Measurements from ENCODE around the gene GPSM3. TPM values are rescaled to one million over a fixed set of nuclear protein-coding genes. Genes with fewer than 3 reads are reported as not detected.
"Not testable (repeated sequence)": the region's sequence is repeated elsewhere in the genome, so short reads cannot be mapped to it uniquely, and the experiment has no call there.

GPSM3 gene
- total and polyA plus RNA-seq, 11 donors = 1.6 to 41.0 (median 3.8) TPM

DNA sequence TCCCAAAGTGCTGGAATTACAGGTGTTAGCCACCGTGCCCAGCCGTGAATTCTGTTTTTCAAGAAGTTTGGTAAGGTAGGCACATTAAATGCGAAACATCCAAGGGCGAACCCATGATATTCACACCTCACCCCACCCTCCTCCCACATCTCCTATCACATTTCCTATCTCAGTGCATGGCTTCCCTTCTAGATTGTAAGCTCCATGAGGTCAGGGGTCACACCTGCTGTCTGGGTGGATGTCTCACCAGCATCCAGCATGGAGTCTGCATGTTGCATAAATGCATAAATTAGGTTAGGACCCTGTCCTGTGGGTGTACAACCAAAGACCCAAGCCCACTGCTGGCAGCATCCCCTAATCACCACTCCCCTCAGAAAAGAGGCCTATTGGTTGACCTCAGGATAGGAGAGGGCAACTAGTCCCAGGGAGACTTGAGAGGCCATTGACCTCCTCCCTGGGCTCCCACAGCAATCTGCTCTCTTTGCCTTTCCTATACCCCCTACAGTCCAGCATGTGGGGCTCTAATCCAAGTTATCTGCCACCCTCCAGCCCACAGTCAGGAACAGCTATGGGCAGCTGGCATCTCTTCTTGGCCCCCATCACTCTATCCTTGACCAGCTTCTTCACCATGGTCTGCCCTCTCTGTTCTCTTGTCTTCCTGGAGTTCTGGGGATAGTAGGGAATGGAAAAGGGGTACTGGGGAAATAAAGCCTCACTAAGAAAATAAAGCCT lies 44.9 kb downstream of the GPSM3 start:
- 87 to 98% (median 94%) methylated on average over 4 of the region's 4 CpGs for WGBS, 4 donors
- no peak overlapping the region for H3K27ac ChIP-seq
- no peak for DNase-seq
- no peak for ATAC-seq
- peaks cover 0 to 5% (median 0%) of the 10 kb centered on the region in 9 donors for H3K36me3 ChIP-seq
- peaks cover 0 to 40% (median 6%) of the 10 kb centered on the region in 9 donors for H3K27me3 ChIP-seq
- no peaks in the 10 kb centered on the region for H3K9me3 ChIP-seq
- H3K4me1 ChIP-seq = peaks cover 0 to 18% (median 8%) of the 10 kb centered on the region in 12 donors
- H3K4me3 ChIP-seq = no peak overlapping the region
- no peak for TF ChIP-seq POLR2A (IDR thresholded peaks at IDR 0.05)
- TF ChIP-seq, protein P1, sequence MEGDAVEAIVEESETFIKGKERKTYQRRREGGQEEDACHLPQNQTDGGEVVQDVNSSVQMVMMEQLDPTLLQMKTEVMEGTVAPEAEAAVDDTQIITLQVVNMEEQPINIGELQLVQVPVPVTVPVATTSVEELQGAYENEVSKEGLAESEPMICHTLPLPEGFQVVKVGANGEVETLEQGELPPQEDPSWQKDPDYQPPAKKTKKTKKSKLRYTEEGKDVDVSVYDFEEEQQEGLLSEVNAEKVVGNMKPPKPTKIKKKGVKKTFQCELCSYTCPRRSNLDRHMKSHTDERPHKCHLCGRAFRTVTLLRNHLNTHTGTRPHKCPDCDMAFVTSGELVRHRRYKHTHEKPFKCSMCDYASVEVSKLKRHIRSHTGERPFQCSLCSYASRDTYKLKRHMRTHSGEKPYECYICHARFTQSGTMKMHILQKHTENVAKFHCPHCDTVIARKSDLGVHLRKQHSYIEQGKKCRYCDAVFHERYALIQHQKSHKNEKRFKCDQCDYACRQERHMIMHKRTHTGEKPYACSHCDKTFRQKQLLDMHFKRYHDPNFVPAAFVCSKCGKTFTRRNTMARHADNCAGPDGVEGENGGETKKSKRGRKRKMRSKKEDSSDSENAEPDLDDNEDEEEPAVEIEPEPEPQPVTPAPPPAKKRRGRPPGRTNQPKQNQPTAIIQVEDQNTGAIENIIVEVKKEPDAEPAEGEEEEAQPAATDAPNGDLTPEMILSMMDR (IDR thresholded peaks at IDR 0.05) = no peak
- intact Hi-C loops (cut with DNase I) = loop anchor here in 1 of 10 donors (2.0 kb wide), 1 partner anchor 15 kb away; no protein-coding TSS in a partner anchor

DNA sequence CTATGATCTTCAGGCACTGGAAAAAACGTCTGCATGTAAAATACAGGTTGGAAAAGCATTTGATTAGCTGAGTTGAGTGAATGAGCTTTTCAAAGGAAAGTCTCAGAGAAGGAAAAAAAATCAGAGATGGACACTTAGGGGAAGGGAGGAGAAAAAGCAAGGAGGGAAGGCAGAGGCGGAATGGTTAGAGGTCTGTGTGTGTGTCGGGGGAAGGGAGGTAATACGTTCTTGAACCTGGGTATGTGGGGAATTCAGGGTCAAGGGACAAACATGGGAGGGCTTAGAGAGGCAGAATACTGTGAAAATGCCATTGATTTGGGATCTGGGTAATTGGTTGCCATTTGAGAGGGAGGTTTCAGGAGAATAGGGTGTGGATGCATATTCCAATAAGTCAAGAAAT lies 45.8 kb downstream of the GPSM3 start:
- intact Hi-C loops (cut with DNase I) = loop anchor here in 1 of 10 donors (2.0 kb wide), 1 partner anchor 14 kb away; no protein-coding TSS in a partner anchor
- ATAC-seq = no peak

DNA sequence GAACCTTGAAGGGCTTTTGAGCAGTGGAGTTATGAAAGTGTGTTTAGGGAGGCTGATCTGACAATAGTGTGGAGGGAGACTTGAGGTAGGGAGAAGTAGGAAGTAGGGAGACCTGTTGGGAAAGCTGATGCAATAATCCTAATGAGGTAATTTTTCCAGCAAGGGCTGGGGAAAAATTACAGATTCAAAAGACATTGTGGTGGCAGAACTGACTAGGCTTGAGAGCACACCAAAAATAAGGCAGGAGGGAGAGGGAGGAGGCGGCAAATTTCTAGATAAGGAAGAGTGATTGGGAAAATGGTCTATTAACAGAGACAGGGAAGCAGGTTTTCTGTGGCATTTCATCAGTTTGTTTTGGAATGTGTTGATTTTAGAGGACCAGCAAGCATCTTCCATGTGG lies 46.2 kb downstream of the GPSM3 start:
- 54 to 88% (median 59%) methylated on average over 1 of the region's 1 CpG for WGBS, 4 donors
- ATAC-seq (no peak), DNase-seq (no peak)
- peaks cover 0 to 8% (median under 1%) of the 10 kb centered on the region in 12 donors for H3K4me1 ChIP-seq
- H3K4me3 ChIP-seq = no peak overlapping the region
- TF ChIP-seq POLR2A (IDR thresholded peaks at IDR 0.05) = no peak
- TF ChIP-seq, protein P1 (IDR thresholded peaks at IDR 0.05) = no peak
- H3K9me3 ChIP-seq = no peaks in the 10 kb centered on the region
- peaks cover 0 to 5% (median 0%) of the 10 kb centered on the region in 9 donors for H3K36me3 ChIP-seq
- no peak overlapping the region for H3K27ac ChIP-seq
- H3K27me3 ChIP-seq = peaks cover 0 to 34% (median 6%) of the 10 kb centered on the region in 9 donors
- intact Hi-C loops (cut with DNase I) = loop anchor here in 1 of 10 donors (2.0 kb wide), 1 partner anchor 13 kb away; no protein-coding TSS in a partner anchor

More for the DNA sequence above, 45.8 kb downstream of the GPSM3 start:
- 29 to 39% (median 35%) methylated on average over 4 of the region's 4 CpGs for WGBS, 4 donors
- Histone ChIP-seq H3K9me3 (no peaks in the 10 kb centered on the region), H3K27me3 (peaks cover 0 to 34% (median 6%) of the 10 kb centered on the region in 9 donors), H3K36me3 (peaks cover 0 to 5% (median 0%) of the 10 kb centered on the region in 9 donors), H3K4me1 (peaks cover 0 to 12% (median 1%) of the 10 kb centered on the region in 12 donors), H3K4me3 (no peak overlapping the region), H3K27ac (no peak overlapping the region)
- TF ChIP-seq POLR2A (IDR thresholded peaks at IDR 0.05) = no peak
- TF ChIP-seq, protein P1 (IDR thresholded peaks at IDR 0.05) = no peak
- no peak for DNase-seq

DNA sequence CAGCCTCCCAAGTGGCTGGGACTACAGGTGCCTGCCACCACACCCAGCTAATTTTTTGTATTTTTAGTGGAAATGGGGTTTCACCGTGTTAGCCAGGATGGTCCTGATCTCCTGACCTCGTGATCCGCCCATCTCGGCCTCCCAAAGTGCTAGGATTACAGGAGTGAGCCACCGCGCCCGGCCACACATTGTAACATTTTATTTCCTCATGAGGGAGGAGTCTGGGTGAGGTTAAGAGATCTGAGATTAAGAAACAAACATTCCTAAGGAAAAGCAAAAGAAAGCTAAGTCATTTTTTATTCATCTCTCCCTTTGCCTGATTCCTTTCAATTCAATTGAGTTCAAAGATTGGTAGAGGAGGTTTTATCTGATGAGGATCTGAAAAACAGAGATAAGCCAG lies 48.2 kb downstream of the GPSM3 start:
- H3K4me3 ChIP-seq; H3K27ac ChIP-seq; intact Hi-C loops (cut with DNase I); H3K9me3 ChIP-seq; ATAC-seq; DNase-seq; H3K4me1 ChIP-seq; H3K36me3 ChIP-seq: not testable (repeated sequence)
- 73 to 88% (median 82%) methylated on average over 7 of the region's 7 CpGs for WGBS, 4 donors
- H3K27me3 ChIP-seq = peaks cover 0 to 17% (median 6%) of the 10 kb centered on the region in 9 donors

Small RNA genes lying within 50 kb of the gene (microRNA-seq; reads per million reads assigned to microRNA genes)
- gene MIR6721 (0 to 3.7 (median 2.4) reads per million in 4 donors), gene MIR6833 (0.19 to 0.77 (median 0.40) reads per million in 4 donors)

Other genes with a start within 250 kb of the GPSM3 start
- 100 to 1,000 TPM in 1 of 9 donors, 10 to 100 TPM in 1, 1 to 10 TPM in 7; 3.0 to 151 (median 5.3) TPM for gene CFB, start 246.5 kb downstream of the GPSM3 start, total RNA-seq
- gene CFB, start 246.5 kb downstream of the GPSM3 start, polyA plus RNA-seq = 1 to 10 TPM; 3.7 to 5.4 TPM
- 10 to 100 TPM; 37.2 to 82.0 (median 46.4) TPM for gene NELFE, start 233.7 kb downstream of the GPSM3 start, total RNA-seq
- 10 to 100 TPM; 35.4 to 82.0 TPM for gene NELFE, start 233.7 kb downstream of the GPSM3 start, polyA plus RNA-seq
- 10 to 100 TPM; 24.5 to 51.8 (median 36.4) TPM for gene SKIC2, start 233.5 kb downstream of the GPSM3 start, total RNA-seq
- gene SKIC2, start 233.5 kb downstream of the GPSM3 start, polyA plus RNA-seq = 10 to 100 TPM; 29.3 to 35.1 TPM
- 10 to 100 TPM in 8 of 9 donors, 1 to 10 TPM in 1; 9.4 to 17.8 (median 12.8) TPM for gene DXO, start 220.5 kb downstream of the GPSM3 start, total RNA-seq
- 10 to 100 TPM; 11.3 to 14.3 TPM for gene DXO, start 220.5 kb downstream of the GPSM3 start, polyA plus RNA-seq
- 100 to 1,000 TPM in 3 of 9 donors, 10 to 100 TPM in 6; 51.6 to 301 (median 82.4) TPM for gene C4A, start 210.6 kb downstream of the GPSM3 start, total RNA-seq
- 10 to 100 TPM; 34.5 to 34.6 TPM for gene C4A, start 210.6 kb downstream of the GPSM3 start, polyA plus RNA-seq
- 100 to 1,000 TPM in 3 of 9 donors, 10 to 100 TPM in 6; 40.9 to 307 (median 75.7) TPM for gene C4B, start 177.8 kb downstream of the GPSM3 start, total RNA-seq
- gene C4B, start 177.8 kb downstream of the GPSM3 start, polyA plus RNA-seq = 10 to 100 TPM; 30.8 to 33.0 TPM
- gene CYP21A2, start 154.2 kb downstream of the GPSM3 start, total RNA-seq = 1 to 10 TPM in 1 of 9 donors, under 1 TPM in 6, not detected in 2; 0.14 to 3.0 (median 0.69) TPM
- gene CYP21A2, start 154.2 kb downstream of the GPSM3 start, polyA plus RNA-seq = 1 to 10 TPM in 1 of 2 donors, under 1 TPM in 1; 0.11 to 1.0 TPM
- gene TNXB, start 83.3 kb downstream of the GPSM3 start, total RNA-seq = 100 to 1,000 TPM in 3 of 9 donors, 10 to 100 TPM in 6; 17.8 to 234 (median 56.9) TPM
- 10 to 100 TPM; 23.8 to 47.9 TPM for gene TNXB, start 83.3 kb downstream of the GPSM3 start, polyA plus RNA-seq
- 10 to 100 TPM; 11.1 to 56.8 (median 28.7) TPM for gene ATF6B, start 64.4 kb downstream of the GPSM3 start, total RNA-seq
- gene ATF6B, start 64.4 kb downstream of the GPSM3 start, polyA plus RNA-seq = 10 to 100 TPM; 26.8 to 28.8 TPM
- gene FKBPL, start 62.4 kb downstream of the GPSM3 start, total RNA-seq = 1 to 10 TPM; 1.3 to 3.7 (median 2.9) TPM
- gene FKBPL, start 62.4 kb downstream of the GPSM3 start, polyA plus RNA-seq = 1 to 10 TPM; 2.9 to 9.3 TPM
- 1 to 10 TPM in 1 of 9 donors, under 1 TPM in 8; 0.28 to 1.1 (median 0.61) TPM for gene PRRT1, start 40.7 kb downstream of the GPSM3 start, total RNA-seq
- gene PRRT1, start 40.7 kb downstream of the GPSM3 start, polyA plus RNA-seq = under 1 TPM; 0.82 to 0.95 TPM
- 10 to 100 TPM; 17.1 to 34.0 (median 22.7) TPM for gene PPT2, start 38.5 kb downstream of the GPSM3 start, total RNA-seq
- 10 to 100 TPM; 13.1 to 21.6 TPM for gene PPT2, start 38.5 kb downstream of the GPSM3 start, polyA plus RNA-seq
- 10 to 100 TPM in 2 of 9 donors, 1 to 10 TPM in 7; 2.4 to 11.2 (median 6.1) TPM for gene EGFL8, start 28.0 kb downstream of the GPSM3 start, total RNA-seq
- 1 to 10 TPM; 4.3 to 8.1 TPM for gene EGFL8, start 28.0 kb downstream of the GPSM3 start, polyA plus RNA-seq
- gene AGPAT1, start 16.6 kb downstream of the GPSM3 start, total RNA-seq = 10 to 100 TPM; 45.5 to 61.7 (median 51.0) TPM
- 10 to 100 TPM; 43.5 to 79.1 TPM for gene AGPAT1, start 16.6 kb downstream of the GPSM3 start, polyA plus RNA-seq
- gene RNF5, start 14.2 kb downstream of the GPSM3 start, total RNA-seq = 100 to 1,000 TPM in 2 of 9 donors, 10 to 100 TPM in 7; 62.7 to 136 (median 84.5) TPM
- 100 to 1,000 TPM in 1 of 2 donors, 10 to 100 TPM in 1; 95.1 to 132 TPM for gene RNF5, start 14.2 kb downstream of the GPSM3 start, polyA plus RNA-seq
- 1 to 10 TPM in 6 of 9 donors, under 1 TPM in 2, not detected in 1; 0.69 to 5.7 (median 2.2) TPM for gene AGER, start 8.4 kb downstream of the GPSM3 start, total RNA-seq
- 1 to 10 TPM; 1.4 to 1.6 TPM for gene AGER, start 8.4 kb downstream of the GPSM3 start, polyA plus RNA-seq
- 10 to 100 TPM; 25.3 to 60.4 (median 39.7) TPM for gene PBX2, start 2.4 kb downstream of the GPSM3 start, total RNA-seq
- gene PBX2, start 2.4 kb downstream of the GPSM3 start, polyA plus RNA-seq = 10 to 100 TPM; 35.7 to 42.1 TPM
- gene NOTCH4, start 31.4 kb upstream of the GPSM3 start, total RNA-seq = 10 to 100 TPM; 15.8 to 55.5 (median 24.6) TPM
- gene NOTCH4, start 31.4 kb upstream of the GPSM3 start, polyA plus RNA-seq = 10 to 100 TPM; 32.8 to 42.2 TPM
- not detected for gene TSBP1, start 179.3 kb upstream of the GPSM3 start, total RNA-seq
- not detected for gene TSBP1, start 179.3 kb upstream of the GPSM3 start, polyA plus RNA-seq
- not detected for gene BTNL2, start 214.5 kb upstream of the GPSM3 start, total RNA-seq
- gene BTNL2, start 214.5 kb upstream of the GPSM3 start, polyA plus RNA-seq = not detected
- 1,000 to 10,000 TPM in 1 of 9 donors, 100 to 1,000 TPM in 2, 10 to 100 TPM in 6; 20.0 to 1,108 (median 87.0) TPM for gene HLA-DRA, start 247.2 kb upstream of the GPSM3 start, total RNA-seq
- 10 to 100 TPM; 57.1 to 65.7 TPM for gene HLA-DRA, start 247.2 kb upstream of the GPSM3 start, polyA plus RNA-seq